Stimulated activated CD8-positive, alpha-beta memory T cell treated with anti-CD3 and anti-CD28 coated beads, Interleukin-4, amount 100 ng/mL, for 24 hours (primary cell): ENCODE data around the gene HYAL4.

Experiments
- DNase-seq: peaks from one replicate; pipeline ENCODE4 v3.0.0-alpha.2; 2020; ENCODE audit warnings: low read depth

HYAL4 gene

GRCh38 chr7:123916240-123916724 lies 71.3 kb downstream of the HYAL4 start:
- no peak for DNase-seq

- no peak for DNase-seq
Measured at GRCh38 chr7:123917878-123918277, 72.9 kb downstream of the HYAL4 start.

- no peak for DNase-seq
Measured at GRCh38 chr7:123918309-123918708, 73.3 kb downstream of the HYAL4 start.

- DNase-seq = no peak
Measured at GRCh38 chr7:123923599-123923998, 78.6 kb downstream of the HYAL4 start.

GRCh38 chr7:123924941-123925340 lies 80.0 kb downstream of the HYAL4 start, which contains the start of gene SPAM1:
TSS of gene SPAM1 (plus strand) at chr7:123925241. CDS start at chr7:123953571, 28,330 bp downstream.
- no peak for DNase-seq
